Stimulated activated CD4-positive, alpha-beta T cell treated with anti-CD3 and anti-CD28 coated beads, Interleukin-15, amount 100 ng/mL, for 24 hours (primary cell): ENCODE results near the gene RNLS.
"Not testable (repeated sequence)": the region's sequence is repeated elsewhere in the genome, so short reads cannot be mapped to it uniquely, and the experiment has no call there.

ENCODE experiments used
- DNase-seq: peaks from one replicate; pipeline ENCODE4 v3.0.0-alpha.2; 2020

The RNLS gene

GRCh38 chr10:88332503-88333247 is 250.4 kb downstream of the RNLS start:
- DNase-seq: no peak

- no peak for DNase-seq
Observed at GRCh38 chr10:88330174-88330573, 252.9 kb downstream of the RNLS start.

GRCh38 chr10:88322324-88323063 is 260.6 kb downstream of the RNLS start:
- no peak for DNase-seq

DNA sequence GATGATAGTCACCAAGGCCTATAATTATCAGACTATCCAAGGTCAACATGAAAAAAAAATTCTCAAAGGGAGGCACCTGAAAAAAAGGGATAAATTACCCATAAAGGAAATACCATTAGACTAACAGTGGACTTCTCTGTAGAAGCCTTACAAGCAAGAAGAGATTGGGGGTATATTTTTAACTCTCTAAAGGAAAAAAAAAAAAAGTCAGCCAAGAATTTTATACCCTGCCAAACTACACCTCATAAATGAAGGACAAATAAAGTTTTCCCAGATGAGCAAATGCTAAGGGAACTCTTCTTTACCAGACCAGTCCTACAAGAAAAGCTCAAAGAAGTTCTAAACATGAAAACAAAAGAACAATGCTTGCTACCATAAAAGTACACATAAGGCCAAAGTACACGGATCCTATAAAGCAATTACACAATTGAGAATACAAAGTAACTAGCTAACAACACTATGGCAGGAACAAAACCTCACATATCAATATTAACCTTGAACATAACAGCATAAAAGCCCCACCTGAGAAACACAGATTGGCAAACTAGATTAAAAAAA is 263.1 kb downstream of the RNLS start:
- no peak for DNase-seq

DNA sequence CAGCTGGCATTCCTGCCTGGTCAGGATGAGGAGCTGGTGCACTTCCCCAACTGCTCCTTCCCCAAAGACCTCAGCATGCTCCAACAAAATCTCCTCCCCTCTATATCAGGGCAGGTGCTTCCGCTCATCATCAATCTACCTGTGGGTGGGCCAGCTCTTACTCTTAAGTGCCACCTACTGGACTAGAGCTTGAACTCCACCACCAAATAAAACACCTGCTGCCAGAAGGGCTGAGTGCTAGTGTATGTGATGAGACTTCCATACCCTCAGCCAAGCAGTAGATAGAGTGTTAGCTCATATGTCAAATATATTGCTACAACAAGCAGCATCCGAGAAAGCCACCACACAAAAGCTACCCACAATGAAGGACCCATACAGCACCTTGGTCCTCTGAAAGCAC is 264.3 kb downstream of the RNLS start:
- DNase-seq: no peak

DNA sequence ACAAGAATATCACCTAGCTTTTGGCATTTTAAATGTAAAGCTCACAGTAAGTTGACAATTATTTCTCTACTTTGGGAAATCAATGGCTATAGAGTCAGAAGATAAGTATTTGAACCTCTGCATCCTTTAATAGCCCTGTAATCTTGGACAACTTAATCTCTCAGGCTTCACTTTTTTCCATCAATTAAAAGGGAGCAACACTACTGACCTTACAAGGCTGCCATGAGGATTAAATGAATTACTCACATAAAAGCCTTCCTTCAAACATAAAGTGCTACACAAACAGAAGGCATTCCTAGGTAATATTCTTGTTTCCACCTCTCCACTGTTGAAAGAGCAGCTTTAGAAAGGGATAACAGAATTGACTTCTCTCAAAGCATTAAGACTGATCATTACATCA is 266.0 kb downstream of the RNLS start:
- no peak for DNase-seq

DNA sequence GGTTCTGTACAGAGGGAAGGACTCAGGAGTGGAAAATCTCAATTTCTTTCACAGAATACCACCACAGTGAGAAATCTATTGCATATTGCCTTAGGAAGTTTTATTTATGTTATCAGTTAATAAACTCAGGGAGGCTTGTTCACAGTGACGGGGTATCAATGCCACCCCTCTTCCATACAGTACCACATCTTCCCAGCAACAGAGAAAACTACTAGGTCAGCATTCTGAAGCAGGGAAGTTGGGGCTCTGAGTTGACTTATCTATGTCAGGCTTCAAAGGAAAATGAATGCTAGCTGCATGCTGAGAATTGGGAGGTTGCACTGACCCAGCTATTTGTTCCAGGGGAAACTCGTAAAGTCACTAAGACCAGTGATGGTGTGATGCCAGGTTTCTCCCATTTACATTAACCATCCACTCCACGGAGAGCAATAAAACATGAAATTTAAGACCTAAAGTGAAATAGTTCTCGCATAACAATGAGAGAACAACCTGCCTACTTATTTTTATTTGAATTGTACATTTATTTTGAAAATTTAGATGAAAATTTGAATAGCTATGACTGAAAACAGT is 266.7 kb downstream of the RNLS start:
- DNase-seq: no peak

GRCh38 chr10:88315755-88316154 is 267.4 kb downstream of the RNLS start:
- DNase-seq: no peak

GRCh38 chr10:88314362-88314761 is 268.8 kb downstream of the RNLS start:
- no peak for DNase-seq

DNA sequence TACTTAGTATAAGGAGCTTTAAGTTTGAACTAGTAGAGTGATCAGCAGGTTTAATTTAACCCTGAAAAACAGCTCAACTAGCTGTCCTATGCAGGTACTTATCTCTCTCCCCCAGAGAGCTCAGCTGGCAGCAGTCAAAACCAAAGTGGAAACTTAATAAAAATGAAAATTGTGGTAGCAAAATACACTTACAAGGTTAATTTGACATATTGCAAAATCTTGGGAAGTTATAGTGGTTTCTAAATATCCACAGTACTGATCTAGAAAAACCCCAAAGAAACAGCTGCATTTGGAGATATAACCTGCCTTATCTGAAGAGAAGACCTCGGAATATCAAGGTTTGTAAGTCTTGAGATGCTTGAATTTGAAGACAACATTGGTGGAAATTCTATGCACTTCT is 269.2 kb downstream of the RNLS start:
- DNase-seq: no peak

- no peak for DNase-seq
Observed at GRCh38 chr10:88312855-88313254, 270.3 kb downstream of the RNLS start.

DNA sequence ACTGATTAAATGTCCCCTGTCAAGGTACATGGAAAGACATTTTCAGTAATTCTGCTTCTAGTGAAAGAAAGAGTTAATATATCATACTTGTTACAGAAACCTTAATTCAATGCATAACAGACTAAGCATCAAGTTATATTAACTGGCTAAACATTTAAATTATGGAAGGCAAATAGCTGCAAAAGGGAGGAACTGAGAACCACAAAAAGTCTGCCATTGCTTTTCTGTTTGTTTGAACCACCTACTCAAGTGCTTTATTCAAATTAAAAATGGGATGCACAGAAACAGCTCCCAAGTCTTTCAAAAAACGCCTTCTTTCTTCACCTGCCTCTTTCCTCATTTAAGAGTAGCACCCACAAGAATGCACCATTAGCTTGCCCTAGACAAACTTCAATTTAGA is 271.9 kb downstream of the RNLS start:
- no peak for DNase-seq

DNA sequence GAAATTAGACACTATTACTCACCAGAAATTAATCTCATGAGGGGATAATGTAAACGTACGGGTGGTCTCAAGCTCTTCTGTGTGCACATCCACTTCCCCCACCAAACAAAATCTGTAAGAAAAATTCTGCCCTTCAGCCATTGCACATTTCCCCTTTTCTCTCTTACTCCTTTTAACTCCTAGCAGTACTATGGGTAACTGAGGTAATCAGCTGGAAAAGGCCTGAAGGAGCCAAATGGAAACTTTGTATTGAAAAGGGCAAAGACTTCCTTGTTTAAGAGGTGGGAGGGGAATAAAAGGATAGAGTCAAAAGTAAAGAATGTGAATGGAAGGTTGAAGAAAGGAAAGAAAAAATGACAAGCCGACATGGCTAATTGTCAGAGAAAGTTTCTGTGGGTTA is 273.8 kb downstream of the RNLS start:
- no peak for DNase-seq

- DNase-seq: not testable (repeated sequence)
Observed at GRCh38 chr10:88308361-88308760, 274.8 kb downstream of the RNLS start.

GRCh38 chr10:88299787-88300186 is 283.3 kb downstream of the RNLS start:
- no peak for DNase-seq

- DNase-seq: no peak
Observed at GRCh38 chr10:88297103-88297502, 286.0 kb downstream of the RNLS start.

- DNase-seq: no peak
Observed at GRCh38 chr10:88293651-88294230, 289.4 kb downstream of the RNLS start.

GRCh38 chr10:88293073-88293472 is 290.0 kb downstream of the RNLS start:
- DNase-seq: no peak

- no peak for DNase-seq
Observed at GRCh38 chr10:88292185-88292514, 291.0 kb downstream of the RNLS start.

DNA sequence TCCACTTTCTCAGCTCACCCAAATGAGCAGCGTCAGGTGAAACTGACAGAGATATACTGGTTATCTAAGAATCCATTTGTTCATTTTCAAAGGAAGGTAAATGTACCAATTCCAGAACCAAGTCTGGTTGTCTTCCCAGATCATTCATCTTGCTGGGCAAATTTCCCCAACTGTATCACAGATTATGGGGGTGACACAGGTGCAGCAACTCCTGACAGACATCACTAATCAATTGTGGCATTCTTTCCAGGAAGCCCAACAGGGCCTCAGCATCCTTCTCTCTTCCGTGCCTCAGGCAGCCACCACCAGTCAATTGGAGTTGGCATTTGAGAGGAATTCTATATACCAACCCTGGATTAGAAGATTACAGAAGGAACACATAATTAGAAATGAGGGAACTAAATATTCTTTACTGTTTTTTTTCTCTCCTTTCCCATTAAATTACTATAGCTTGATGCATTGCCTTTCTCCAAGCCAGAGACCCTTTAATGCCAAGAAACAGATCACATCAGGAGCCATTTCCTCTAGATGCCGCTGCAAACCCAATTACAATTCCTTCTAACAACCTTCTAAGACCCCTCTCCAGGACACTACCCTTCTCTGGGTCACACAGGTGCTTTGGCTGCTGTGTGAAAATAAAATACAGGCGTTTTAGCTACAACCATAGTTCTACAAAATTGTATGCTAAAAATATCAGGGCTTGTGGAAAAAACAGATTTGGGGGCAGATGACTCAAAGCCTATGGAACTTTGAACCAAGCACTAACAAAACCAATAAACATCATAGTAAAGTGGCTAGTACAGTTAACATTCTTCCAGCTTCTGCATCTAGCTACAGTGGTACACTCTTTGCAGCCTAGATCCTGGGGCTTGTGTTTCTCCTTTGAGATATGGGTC is 291.6 kb downstream of the RNLS start:
- no peak for DNase-seq

GRCh38 chr10:88289342-88289741 is 293.8 kb downstream of the RNLS start:
- DNase-seq: no peak

DNA sequence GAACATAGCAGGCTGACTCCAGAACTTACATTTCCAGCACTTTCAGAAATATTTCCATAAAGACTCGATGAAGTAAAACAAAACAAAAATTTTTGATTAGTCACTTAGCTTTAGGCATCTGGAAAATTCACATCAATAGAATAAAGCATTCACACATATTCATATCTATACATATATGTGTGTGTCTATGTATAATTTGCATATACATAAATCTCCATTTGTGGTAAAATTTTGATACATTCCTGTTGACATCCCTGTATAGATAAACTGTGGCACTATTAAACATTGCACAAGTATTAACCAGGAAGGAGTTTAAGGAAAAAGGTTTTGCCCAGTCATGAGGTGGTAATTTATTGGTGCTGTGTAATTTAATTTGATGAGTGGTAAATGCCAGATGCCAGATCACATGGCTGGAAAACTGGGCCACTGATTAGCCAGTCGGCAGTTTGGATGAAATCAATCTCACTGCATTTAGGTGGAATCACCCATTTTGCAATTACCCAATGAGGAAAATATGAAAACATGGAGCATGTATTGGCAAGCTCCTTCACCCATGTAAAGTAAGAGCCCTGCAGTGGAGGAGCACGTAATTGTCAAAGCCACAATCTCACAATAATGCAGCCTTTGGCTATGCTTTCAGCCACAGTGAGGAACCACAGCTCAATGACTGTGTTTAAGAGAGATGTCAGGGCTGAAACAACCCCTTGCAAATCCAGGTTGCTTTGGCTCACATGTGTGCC is 294.6 kb downstream of the RNLS start:
- no peak for DNase-seq
